D721Med (cell line): ENCODE data around the gene PROSER2.
A peak's percentile ranks its signal among the peaks of the same experiment; 100 is the strongest.

ENCODE experiments used
- DNase-seq: peaks from one replicate; pipeline ENCODE4 v3.0.0; 2011; ENCODE audit warnings: low spot score; ENCODE audit not compliant: insufficient read length
- FAIRE-seq: peaks from 2 replicates; lab custom pipeline; 2011; peaks lifted over from hg19 to GRCh38; lab: Jason Lieb, UNC
- TF ChIP-seq, protein P1 (sequence below): IDR thresholded peaks from 2 replicates; pipeline ENCODE4 v1.5.1; 2012; ENCODE audit warnings: mild to moderate bottlenecking, control low read depth; ENCODE audit not compliant: insufficient read depth; ENCODE audit errors: missing control alignments

PROSER2 gene

DNA sequence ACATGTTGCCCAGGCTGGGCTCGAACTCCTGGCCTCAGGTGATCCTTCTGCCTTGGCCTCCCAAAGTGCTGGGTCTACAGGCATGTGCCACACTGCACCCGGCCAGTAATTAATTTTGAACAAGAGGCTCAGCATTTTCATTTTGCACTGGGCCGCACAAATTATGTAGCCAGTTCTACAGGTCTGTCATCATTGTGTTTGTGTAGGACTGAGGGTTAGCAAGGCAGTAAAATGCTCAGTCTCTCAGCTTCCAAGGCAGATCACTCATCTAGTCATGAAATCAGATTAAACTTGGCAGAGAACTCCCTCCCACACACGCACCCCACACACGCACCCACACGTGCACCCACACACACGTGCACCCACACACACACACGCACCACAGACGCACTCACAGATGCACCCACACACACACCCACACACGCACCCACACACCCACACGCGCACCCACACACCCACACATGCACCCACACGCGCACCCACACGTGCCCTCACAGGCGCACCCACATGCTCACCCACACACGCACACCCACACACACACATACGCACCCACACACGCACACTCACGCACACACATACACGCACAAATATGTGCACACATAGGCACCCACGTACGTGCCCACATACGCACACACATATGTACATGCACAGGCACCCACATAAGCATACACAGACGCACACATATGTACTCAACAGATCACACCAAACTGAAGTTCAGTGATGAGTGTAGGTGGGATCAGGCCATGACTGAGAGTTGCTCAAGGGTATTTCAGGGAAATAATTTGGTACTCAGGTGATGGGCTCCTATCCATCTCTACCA lies 27.8 kb upstream of the PROSER2 start:
- FAIRE-seq (no peak), DNase-seq (no peak)
- TF ChIP-seq, protein P1, sequence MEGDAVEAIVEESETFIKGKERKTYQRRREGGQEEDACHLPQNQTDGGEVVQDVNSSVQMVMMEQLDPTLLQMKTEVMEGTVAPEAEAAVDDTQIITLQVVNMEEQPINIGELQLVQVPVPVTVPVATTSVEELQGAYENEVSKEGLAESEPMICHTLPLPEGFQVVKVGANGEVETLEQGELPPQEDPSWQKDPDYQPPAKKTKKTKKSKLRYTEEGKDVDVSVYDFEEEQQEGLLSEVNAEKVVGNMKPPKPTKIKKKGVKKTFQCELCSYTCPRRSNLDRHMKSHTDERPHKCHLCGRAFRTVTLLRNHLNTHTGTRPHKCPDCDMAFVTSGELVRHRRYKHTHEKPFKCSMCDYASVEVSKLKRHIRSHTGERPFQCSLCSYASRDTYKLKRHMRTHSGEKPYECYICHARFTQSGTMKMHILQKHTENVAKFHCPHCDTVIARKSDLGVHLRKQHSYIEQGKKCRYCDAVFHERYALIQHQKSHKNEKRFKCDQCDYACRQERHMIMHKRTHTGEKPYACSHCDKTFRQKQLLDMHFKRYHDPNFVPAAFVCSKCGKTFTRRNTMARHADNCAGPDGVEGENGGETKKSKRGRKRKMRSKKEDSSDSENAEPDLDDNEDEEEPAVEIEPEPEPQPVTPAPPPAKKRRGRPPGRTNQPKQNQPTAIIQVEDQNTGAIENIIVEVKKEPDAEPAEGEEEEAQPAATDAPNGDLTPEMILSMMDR: no peak

DNA sequence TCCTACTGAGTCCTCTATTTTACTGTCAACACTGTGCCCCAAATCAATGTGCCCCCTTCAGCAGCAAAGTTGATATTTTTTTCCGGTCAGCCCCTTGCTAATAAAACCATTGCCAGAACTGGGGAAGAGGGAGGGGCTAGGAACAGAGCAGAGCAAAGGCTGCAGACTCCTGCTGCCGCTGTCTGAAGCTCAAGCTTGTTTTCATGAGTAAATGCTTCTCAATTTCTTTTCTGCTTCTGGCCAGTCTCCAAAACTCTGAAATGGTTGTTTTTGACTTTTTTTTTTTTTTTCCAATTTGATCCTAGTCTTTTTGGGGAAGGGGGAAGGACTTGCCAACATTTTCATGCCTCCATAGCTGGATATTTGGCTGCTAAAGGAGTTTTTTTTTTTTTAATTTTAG lies 26.7 kb upstream of the PROSER2 start:
- no peak for FAIRE-seq

DNA sequence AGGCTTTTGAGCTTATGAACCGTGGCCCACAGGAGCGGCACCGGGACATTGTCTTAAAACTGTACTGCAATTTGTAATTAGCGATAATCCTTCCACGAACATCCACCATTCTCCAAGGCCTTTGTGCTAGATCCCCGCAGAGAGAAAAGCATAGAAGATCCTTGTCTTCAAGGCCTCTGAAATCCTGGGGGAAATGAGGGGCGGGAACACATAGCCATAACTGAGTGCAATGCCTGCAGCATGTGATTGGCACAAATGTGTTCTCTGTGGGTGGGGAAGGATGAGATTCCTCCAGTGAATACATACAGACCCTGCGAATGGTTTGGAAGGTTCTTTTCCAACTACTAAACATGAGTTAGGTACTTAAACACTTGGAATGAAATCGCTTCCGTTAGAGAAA lies 25.9 kb upstream of the PROSER2 start:
- no peak for DNase-seq
- no peak for FAIRE-seq
- TF ChIP-seq, protein P1: no peak

More for the DNA sequence above, 26.7 kb upstream of the PROSER2 start:
- DNase-seq: no peak
- TF ChIP-seq, protein P1: no peak

DNA sequence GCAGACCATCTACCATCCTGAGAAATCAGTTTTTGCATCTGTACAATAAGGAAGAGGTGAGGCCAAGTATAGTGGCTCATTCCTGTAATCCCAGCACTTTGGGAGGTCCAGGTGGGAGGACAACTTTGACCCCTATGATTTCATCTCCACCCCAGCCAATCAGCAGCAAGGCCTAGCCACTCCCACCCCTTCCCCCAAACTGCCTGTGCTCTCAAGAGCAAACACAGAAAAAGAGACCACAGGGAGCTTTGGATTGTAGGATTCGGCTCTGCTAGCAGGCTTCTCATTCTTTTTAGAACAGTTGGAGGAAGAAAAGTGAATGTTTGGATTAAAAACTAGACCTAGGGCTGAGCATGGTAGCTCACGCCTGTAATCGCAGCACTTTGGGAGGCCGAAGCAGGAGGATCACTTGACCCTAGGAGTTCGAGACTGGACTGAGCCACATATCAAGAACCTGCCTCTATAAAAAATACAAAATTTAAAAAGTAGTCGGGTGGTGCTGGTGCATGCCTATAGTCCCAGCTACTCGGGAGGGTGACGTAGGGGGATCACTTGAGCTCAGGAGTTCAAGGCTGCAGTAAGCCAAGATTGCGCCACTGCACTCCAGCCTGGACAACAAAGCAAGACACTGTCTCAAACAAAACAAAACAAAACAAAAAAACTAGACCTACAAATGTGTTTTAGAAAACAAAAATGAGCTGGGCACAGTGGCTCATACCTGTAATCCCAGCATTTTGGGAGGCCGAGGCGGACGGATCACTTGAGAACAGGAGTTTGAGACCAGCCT lies 25.1 kb upstream of the PROSER2 start:
- TF ChIP-seq, protein P1: no peak
- no peak for DNase-seq
- FAIRE-seq: no peak

DNA sequence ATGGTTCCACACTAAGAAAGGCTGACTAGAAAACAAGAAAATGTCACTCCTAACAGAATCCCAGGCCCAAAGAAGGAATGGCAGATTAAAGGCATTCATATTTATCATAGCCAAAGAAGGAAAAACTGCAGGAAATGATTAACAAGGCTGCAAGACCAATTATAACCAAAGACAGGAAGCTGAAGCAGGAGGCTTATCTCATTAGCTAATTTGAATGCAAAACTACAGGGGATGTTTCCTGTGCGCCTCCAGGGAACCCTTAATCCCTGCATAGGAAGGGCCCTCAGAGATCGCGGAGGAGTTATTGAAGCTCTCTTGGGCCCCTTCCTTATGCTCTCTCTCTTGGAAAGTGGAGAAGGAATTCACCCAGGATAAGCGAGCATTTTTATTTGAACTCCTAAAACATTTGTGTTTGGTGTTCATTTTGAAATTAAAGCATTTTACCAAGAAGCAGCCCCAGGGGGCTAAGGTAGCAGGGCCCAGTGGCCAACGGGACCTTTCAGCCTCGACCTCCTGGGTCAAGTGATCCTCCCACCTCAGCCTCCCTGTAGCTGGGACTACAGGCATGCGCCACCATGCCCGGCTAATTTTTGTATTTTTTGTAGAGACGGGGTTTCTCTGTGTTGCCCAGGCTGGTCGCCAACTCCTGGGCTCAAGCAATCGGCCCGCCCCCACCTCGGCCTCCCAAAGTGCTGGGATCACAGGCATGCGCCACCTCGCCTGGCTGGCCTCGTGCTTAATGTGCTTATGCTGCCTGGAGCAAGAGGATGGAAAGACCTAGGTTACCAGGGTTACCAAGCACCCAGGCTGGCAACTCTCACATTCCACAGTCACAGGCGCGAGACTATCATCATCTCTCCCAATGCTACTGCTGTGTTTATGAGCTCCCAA lies 24.1 kb upstream of the PROSER2 start:
- TF ChIP-seq, protein P1: no peak
- no peak for FAIRE-seq
- DNase-seq: peak; percentile 82

DNA sequence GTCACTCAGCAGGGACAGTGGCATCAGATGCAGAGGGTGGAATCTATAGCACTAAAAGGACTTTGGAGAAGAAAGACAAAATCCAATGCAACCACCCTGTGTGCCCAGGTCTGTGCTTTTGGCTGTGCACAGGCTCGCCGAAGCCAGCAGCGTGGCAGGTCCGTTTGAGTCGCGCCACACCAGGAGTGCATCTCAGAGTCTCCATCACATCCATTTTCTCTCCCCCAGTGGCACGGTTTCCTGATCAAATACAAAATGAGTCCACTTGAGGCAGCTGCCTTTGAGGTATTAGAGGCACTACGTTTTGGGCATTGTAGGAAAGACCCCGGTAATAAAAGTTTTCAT lies 23.4 kb upstream of the PROSER2 start:
- FAIRE-seq (no peak), DNase-seq (no peak)
- TF ChIP-seq, protein P1: no peak
